Fibroblast of lung (primary cell): Measurements from ENCODE around the gene BBLN. TPM values are rescaled to one million over a fixed set of nuclear protein-coding genes. Genes with fewer than 3 reads are reported as not detected.

Experiments used
- DNase-seq, 2 donors: peaks; one replicate each; pipeline versions ENCODE4 v3.0.0 to v3.0.0-alpha.2; 2010; ENCODE audit warnings: low read depth in 2 of 2
- H2AFZ ChIP-seq: 2 replicates; pipeline ENCODE4 v1.5.1; 2012; ENCODE audit warnings: low read length, control low read depth, inconsistent platforms
- H3K27ac ChIP-seq: 2 replicates; pipeline ENCODE4 v1.5.1; 2011; ENCODE audit warnings: low read length, control low read depth; ENCODE audit not compliant: insufficient read depth
- H3K27me3 ChIP-seq: 2 replicates; pipeline ENCODE4 v1.5.1; 2011; ENCODE audit warnings: mild to moderate bottlenecking, low read length; ENCODE audit not compliant: control insufficient read depth, insufficient read depth
- H3K36me3 ChIP-seq: 2 replicates; pipeline ENCODE4 v1.5.1; 2011; ENCODE audit warnings: low read length; ENCODE audit not compliant: control insufficient read depth, insufficient read depth
- H3K4me1 ChIP-seq: 2 replicates; pipeline ENCODE4 v1.5.1; 2011; ENCODE audit warnings: low read length; ENCODE audit not compliant: control insufficient read depth, insufficient read depth; ENCODE audit errors: extremely low read depth
- H3K4me2 ChIP-seq: 2 replicates; pipeline ENCODE4 v1.5.1; 2011; ENCODE audit warnings: low read length, control low read depth; ENCODE audit not compliant: insufficient read depth; ENCODE audit errors: extremely low read depth
- H3K4me3 ChIP-seq, 4 experiments: fragments of 200-600 bp in 1 of 4; sonication (generic) in 1 of 4; replicated peaks in 1 of 4; 2 replicates each; pipeline ENCODE4 v1.5.1; 2011 to 2016; ENCODE audit warnings: low read length in 4 of 4, low read depth in 3 of 4, mild to moderate bottlenecking in 3 of 4, control low read depth in 2 of 4, inconsistent platforms in 1 of 4, mixed read lengths in 1 of 4; ENCODE audit not compliant: insufficient read depth in 1 of 4; ENCODE audit errors: control extremely low read depth in 1 of 4
- H3K79me2 ChIP-seq: 2 replicates; pipeline ENCODE4 v1.5.1; 2012; ENCODE audit warnings: mild to moderate bottlenecking, low read length, inconsistent platforms; ENCODE audit not compliant: control insufficient read depth, insufficient read depth
- H3K9ac ChIP-seq: 2 replicates; pipeline ENCODE4 v1.5.1; 2011; ENCODE audit warnings: mild to moderate bottlenecking, low read length, control low read depth; ENCODE audit not compliant: insufficient read depth
- H3K9me3 ChIP-seq: 2 replicates; pipeline ENCODE4 v1.5.1; 2012; ENCODE audit warnings: low read depth, low read length; ENCODE audit not compliant: control insufficient read depth, insufficient read depth
- H4K20me1 ChIP-seq: 2 replicates; pipeline ENCODE4 v1.5.1; 2011; ENCODE audit warnings: low read length; ENCODE audit not compliant: control insufficient read depth, insufficient read depth; ENCODE audit errors: extremely low read depth
- CTCF ChIP-seq, 2 donors: IDR thresholded peaks in 1 of 2; conservative IDR thresholded peaks in 1 of 2; 1 replicate in 1 of 2; 2 replicates in 1 of 2; pipeline ENCODE4 v1.5.1; 2011 to 2012; ENCODE audit warnings: low read length in 2 of 2, control low read depth in 1 of 2, inconsistent platforms in 1 of 2, low read depth in 1 of 2, mild to moderate bottlenecking in 1 of 2
- EZH2 ChIP-seq: IDR thresholded peaks from 2 replicates; pipeline ENCODE4 v1.5.1; 2012; ENCODE audit warnings: low read length, control low read depth, mild to moderate bottlenecking; ENCODE audit errors: missing control alignments
- polyA plus RNA-seq, 2 donors: library from polyadenylated mRNA; depleted of rRNA in 1 of 2; stranded (reverse) in 1 of 2; unstranded in 1 of 2; fragments of >200 nt; gene quantifications; 2 replicates each; pipeline ENCODE4 v1.2.1, GENCODE V29; 2011 to 2012; ENCODE audit warnings: missing spikeins in 1 of 2
- total RNA-seq: library from RNA; depleted of rRNA; stranded (reverse); fragments of >200 nt; gene quantifications from 2 replicates; pipeline ENCODE4 v1.2.1, GENCODE V29; 2014

The BBLN gene
- total and polyA plus RNA-seq, 2 donors (not counting 1 experiment from before 2014, with no cell fraction given), result 23.8 to 29.4 TPM

DNA sequence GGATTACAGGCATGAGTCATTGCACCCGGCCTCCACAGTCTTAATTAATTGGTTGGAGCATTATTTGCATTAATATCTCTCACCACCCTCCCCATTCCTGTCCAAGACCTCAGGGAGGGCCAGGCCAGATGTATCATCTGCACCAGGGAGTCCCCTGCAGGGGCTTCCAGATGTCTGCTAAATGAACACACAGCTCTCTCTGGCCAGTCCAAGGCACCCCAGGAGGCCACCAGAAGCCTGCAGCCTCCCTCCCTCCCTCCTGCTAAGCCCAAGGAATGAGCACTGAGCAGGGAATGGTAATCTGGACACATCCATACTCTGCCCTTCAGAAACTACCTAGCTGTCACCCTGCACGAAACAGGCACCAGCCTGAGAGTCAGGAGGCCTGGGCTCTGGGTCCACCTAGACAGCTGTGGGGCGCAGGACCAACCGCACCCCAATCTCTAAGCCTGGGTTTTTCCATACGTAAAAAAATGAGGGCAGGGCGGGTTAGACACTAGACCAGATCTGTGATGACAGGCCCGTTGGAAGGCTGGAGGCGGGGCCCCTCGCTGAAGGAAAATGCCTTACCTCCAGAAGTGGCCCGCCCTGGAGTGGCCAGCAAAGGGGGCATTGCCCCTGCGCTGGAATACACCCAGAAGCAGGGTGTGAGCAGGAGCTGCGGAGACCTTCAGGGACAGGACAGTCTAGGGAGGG, 23.0 kb downstream of the BBLN start:
- no peaks in the 10 kb centered on the region for H3K79me2 ChIP-seq
- H3K4me2 ChIP-seq, result no peak overlapping the region
- peaks cover 30% of the 10 kb centered on the region for H3K36me3 ChIP-seq
- no peaks in the 10 kb centered on the region for H4K20me1 ChIP-seq
- H3K9me3 ChIP-seq, result no peaks in the 10 kb centered on the region
- no peak overlapping the region for H3K27ac ChIP-seq
- DNase-seq, result no peak
- no peaks in the 10 kb centered on the region for H3K4me1 ChIP-seq
- H2AFZ ChIP-seq, result no peak overlapping the region
- TF ChIP-seq EZH2 (no peak), CTCF (conservative IDR thresholded peaks at IDR 0.05 in 1 of 2, IDR thresholded peaks at IDR 0.05 in 1 of 2; ENCODE audit: low read depth in 1 of 2, low read length in 2 of 2) (no peak)
- H3K27me3 ChIP-seq, result no peaks in the 10 kb centered on the region
- H3K4me3 ChIP-seq, result no peak overlapping the region
- no peak overlapping the region for H3K9ac ChIP-seq

- H3K4me2 ChIP-seq, result no peak overlapping the region
- H2AFZ ChIP-seq, result no peak overlapping the region
- peaks cover 5% of the 10 kb centered on the region for H3K4me1 ChIP-seq
- H3K9me3 ChIP-seq, result no peaks in the 10 kb centered on the region
- no peak for DNase-seq
- TF ChIP-seq CTCF (conservative IDR thresholded peaks at IDR 0.05 in 1 of 2, IDR thresholded peaks at IDR 0.05 in 1 of 2; ENCODE audit: low read depth in 1 of 2, low read length in 2 of 2), result no peak
- TF ChIP-seq EZH2, result no peak
- H3K27ac ChIP-seq, result no peak overlapping the region
- H3K4me3 ChIP-seq, result no peak overlapping the region
- H4K20me1 ChIP-seq, result no peaks in the 10 kb centered on the region
- H3K79me2 ChIP-seq, result peaks cover 16% of the 10 kb centered on the region
- no peak overlapping the region for H3K9ac ChIP-seq
- peaks cover 24% of the 10 kb centered on the region for H3K36me3 ChIP-seq
- no peaks in the 10 kb centered on the region for H3K27me3 ChIP-seq
These were observed 26.2 kb downstream of the BBLN start for GRCh38 chr9:128185979-128186965.

DNA sequence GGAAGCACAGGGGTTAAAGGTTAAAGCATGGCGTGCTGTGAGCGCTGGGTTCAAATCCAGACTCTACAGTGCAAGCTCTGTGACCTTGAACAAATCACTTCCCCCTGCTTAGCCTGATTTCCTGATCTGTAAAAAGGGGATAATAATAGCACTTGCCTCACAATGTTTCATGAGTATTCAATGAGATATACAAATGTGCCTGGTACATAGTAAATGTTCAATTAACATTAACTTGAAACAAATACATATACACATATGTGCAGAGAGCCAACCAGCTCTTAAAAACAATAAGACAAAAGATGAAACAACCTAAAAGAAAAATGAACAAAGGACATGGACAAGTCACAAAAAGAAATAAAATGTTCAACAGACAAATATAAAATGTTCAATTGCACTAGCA, 27.3 kb downstream of the BBLN start:
- no peaks in the 10 kb centered on the region for H3K27me3 ChIP-seq
- no peak overlapping the region for H2AFZ ChIP-seq
- H3K9me3 ChIP-seq, result no peaks in the 10 kb centered on the region
- H3K27ac ChIP-seq, result no peak overlapping the region
- no peak overlapping the region for H3K4me2 ChIP-seq
- H3K9ac ChIP-seq, result no peak overlapping the region
- H3K79me2 ChIP-seq, result peaks cover 16% of the 10 kb centered on the region
- H3K36me3 ChIP-seq, result peaks cover 24% of the 10 kb centered on the region
- H3K4me3 ChIP-seq, result no peak overlapping the region
- TF ChIP-seq CTCF (conservative IDR thresholded peaks at IDR 0.05 in 1 of 2, IDR thresholded peaks at IDR 0.05 in 1 of 2; ENCODE audit: low read depth in 1 of 2, low read length in 2 of 2) (no peak), EZH2 (no peak)
- no peak for DNase-seq
- H3K4me1 ChIP-seq, result peaks cover 5% of the 10 kb centered on the region
- no peaks in the 10 kb centered on the region for H4K20me1 ChIP-seq
